ELF-1 (cell line): Measurements from ENCODE around the gene ARPC2.

Experiments used
- DNase-seq: peaks from one replicate; pipeline ENCODE4 v3.0.0-alpha.2; 2016; ENCODE audit warnings: low read depth, low spot score

Gene ARPC2

GRCh38 chr2:218289639-218290315 is 72.8 kb downstream of the ARPC2 start:
- no peak for DNase-seq

- DNase-seq, result no peak
Measured at GRCh38 chr2:218290316-218291261, 73.6 kb downstream of the ARPC2 start.

- no peak for DNase-seq
Measured at GRCh38 chr2:218291318-218292047, 74.5 kb downstream of the ARPC2 start.

GRCh38 chr2:218292048-218293014 is 75.3 kb downstream of the ARPC2 start, which contains the start of gene TMBIM1:
TSS of gene TMBIM1 (minus strand) at chr2:218292503. CDS start at chr2:218282141, 10,362 bp downstream.
- peak; percentile 75 for DNase-seq

GRCh38 chr2:218293715-218294429 is 76.9 kb downstream of the ARPC2 start:
- DNase-seq, result no peak

- no peak for DNase-seq
Measured at GRCh38 chr2:218294430-218295022, 77.5 kb downstream of the ARPC2 start.

- DNase-seq, result no peak
Measured at GRCh38 chr2:218295029-218295428, 78.0 kb downstream of the ARPC2 start.

- no peak for DNase-seq
Measured at GRCh38 chr2:218296200-218296599, 79.2 kb downstream of the ARPC2 start.

GRCh38 chr2:218296847-218297246 is 79.9 kb downstream of the ARPC2 start:
- no peak for DNase-seq

GRCh38 chr2:218298314-218298875 is 81.4 kb downstream of the ARPC2 start:
- no peak for DNase-seq

- DNase-seq, result no peak
Measured at GRCh38 chr2:218300141-218300540, 83.2 kb downstream of the ARPC2 start.

- DNase-seq, result peak; percentile 91
Measured at GRCh38 chr2:218301176-218301819, 84.3 kb downstream of the ARPC2 start.
